ENCODE data around the gene IGF1R. TPM values are rescaled to one million over a fixed set of nuclear protein-coding genes. Genes with fewer than 3 reads are reported as not detected.

IGF1R gene
- total RNA-seq, 2 donors from 2014 or later, result 115 to 119 TPM

DNA sequence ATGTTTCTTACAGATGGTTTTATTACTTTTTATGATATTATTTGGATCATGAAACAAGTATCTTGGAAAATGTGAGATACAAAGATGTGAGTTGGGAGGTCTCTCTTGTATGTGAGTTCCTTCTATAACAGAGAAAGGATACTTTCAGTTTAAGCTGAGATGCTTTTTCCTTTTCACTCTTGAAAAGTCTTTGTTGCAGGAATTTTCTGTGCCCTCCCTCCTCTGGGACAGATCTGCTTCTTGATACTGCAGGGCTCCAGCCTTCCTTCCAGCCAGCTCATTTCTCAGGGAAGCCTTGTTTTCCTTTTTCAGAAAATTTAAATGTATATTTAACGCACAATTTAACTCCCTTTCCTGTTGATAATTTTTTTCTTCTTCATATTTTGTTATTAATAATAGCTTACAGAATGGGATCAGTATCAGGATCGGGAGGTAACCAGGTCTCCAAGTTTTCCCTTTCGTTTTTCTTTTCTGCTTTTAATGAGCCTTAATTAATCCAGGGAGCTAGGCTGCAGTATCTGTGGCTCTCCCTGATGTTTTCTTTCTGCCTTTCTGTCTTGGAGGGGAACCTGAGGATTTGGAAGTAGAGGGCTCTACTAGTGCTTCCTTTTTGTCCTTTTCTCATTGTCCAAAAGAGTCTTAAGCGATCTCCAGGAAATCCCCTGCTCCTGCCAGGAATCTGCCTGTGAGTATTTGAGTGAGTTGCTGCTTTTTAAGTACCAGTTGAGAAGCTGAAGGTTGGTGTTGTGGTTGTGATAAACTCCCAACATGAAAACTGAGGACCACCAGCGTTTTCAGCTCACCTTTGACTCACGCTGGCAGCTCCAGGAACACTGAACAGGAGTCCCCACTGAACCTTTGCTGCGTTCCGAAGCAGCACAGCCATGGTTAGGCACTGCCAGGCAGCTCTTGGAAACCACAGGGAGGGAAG, 105.7 kb downstream of the IGF1R start:
- no peak overlapping the region for H3K4me3 Mint-ChIP-seq
- Histone ChIP-seq H3K4me1 (ENCODE audit: control insufficient read depth, insufficient read depth, low read length) (no peaks in the 10 kb centered on the region), H3K27me3 (ENCODE audit: control insufficient read depth, insufficient read depth, low read length, poor library complexity, severe bottlenecking) (no peaks in the 10 kb centered on the region), H3K27ac (ENCODE audit: low read depth, low read length) (no peak overlapping the region), H3K9me3 (ENCODE audit: control insufficient read depth, low read length) (no peaks in the 10 kb centered on the region), H3K36me3 (ENCODE audit: control insufficient read depth, insufficient read depth, low read length) (no peaks in the 10 kb centered on the region), H3K9ac (ENCODE audit: extremely low read depth, low read length, poor library complexity, severe bottlenecking) (no peak overlapping the region), H3K4me3 (ENCODE audit: low read length) (no peak overlapping the region)
- H3K36me3 Mint-ChIP-seq (ENCODE audit: low read depth), result no peaks in the 10 kb centered on the region
- H3K27ac Mint-ChIP-seq, result peak overlapping the region; percentile 62
- H3K9me3 Mint-ChIP-seq, result no peaks in the 10 kb centered on the region
- H3K27me3 Mint-ChIP-seq (ENCODE audit: insufficient read depth), result no peaks in the 10 kb centered on the region
- 64 to 71% methylated on average over 6 to 8 of the region's 8 CpGs for WGBS, 2 experiments (ENCODE audit: insufficient coverage in 1 of 2, insufficient read length in 1 of 2)
- TF ChIP-seq, protein P1, sequence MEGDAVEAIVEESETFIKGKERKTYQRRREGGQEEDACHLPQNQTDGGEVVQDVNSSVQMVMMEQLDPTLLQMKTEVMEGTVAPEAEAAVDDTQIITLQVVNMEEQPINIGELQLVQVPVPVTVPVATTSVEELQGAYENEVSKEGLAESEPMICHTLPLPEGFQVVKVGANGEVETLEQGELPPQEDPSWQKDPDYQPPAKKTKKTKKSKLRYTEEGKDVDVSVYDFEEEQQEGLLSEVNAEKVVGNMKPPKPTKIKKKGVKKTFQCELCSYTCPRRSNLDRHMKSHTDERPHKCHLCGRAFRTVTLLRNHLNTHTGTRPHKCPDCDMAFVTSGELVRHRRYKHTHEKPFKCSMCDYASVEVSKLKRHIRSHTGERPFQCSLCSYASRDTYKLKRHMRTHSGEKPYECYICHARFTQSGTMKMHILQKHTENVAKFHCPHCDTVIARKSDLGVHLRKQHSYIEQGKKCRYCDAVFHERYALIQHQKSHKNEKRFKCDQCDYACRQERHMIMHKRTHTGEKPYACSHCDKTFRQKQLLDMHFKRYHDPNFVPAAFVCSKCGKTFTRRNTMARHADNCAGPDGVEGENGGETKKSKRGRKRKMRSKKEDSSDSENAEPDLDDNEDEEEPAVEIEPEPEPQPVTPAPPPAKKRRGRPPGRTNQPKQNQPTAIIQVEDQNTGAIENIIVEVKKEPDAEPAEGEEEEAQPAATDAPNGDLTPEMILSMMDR (conservative IDR thresholded peaks at IDR 0.05), result no peak
- H3K4me1 Mint-ChIP-seq, result peaks cover 34% of the 10 kb centered on the region
- peak; percentile 57 for DNase-seq

DNA sequence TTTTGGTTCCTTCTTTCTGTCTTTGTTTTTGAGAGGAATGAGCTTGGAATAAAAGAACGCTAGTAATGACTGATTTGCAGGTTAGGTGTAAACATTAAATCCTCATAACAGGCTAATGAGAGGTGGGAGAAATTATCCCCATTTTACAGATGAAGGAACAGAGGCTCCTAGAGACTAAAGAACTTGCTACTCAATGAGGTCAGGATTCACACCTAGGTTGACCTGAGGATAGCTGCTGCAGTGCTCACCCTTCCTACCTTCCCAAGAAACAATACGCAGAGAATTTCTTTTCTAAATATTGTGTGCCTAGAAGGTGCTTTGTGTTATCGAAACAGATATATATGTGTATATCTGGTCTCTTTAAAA, 106.3 kb downstream of the IGF1R start:
- no peak for DNase-seq
- TF ChIP-seq, protein P1 (conservative IDR thresholded peaks at IDR 0.05), result no peak
- H3K4me3 Mint-ChIP-seq, result no peak overlapping the region
- H3K9me3 Mint-ChIP-seq, result no peaks in the 10 kb centered on the region
- no peaks in the 10 kb centered on the region for H3K27me3 Mint-ChIP-seq (ENCODE audit: insufficient read depth)
- no peaks in the 10 kb centered on the region for H3K27me3 ChIP-seq (ENCODE audit: control insufficient read depth, insufficient read depth, low read length, poor library complexity, severe bottlenecking)
- H3K9me3 ChIP-seq (ENCODE audit: control insufficient read depth, low read length), result no peaks in the 10 kb centered on the region
- H3K4me1 Mint-ChIP-seq, result peaks cover 34% of the 10 kb centered on the region
- peaks cover 2% of the 10 kb centered on the region for H3K36me3 Mint-ChIP-seq (ENCODE audit: low read depth)
- no peak overlapping the region for H3K9ac ChIP-seq (ENCODE audit: extremely low read depth, low read length, poor library complexity, severe bottlenecking)
- peaks cover 4% of the 10 kb centered on the region for H3K36me3 ChIP-seq (ENCODE audit: control insufficient read depth, insufficient read depth, low read length)
- no peak overlapping the region for H3K27ac ChIP-seq (ENCODE audit: low read depth, low read length)
- H3K27ac Mint-ChIP-seq, result peak overlapping the region; percentile 42
- 88% methylated on average over 2 of the region's 3 CpGs; no CpG with 5 or more reads in 1 of the 2 experiments for WGBS, 2 experiments (ENCODE audit: insufficient coverage in 1 of 2, insufficient read length in 1 of 2)
- H3K4me1 ChIP-seq (ENCODE audit: control insufficient read depth, insufficient read depth, low read length), result no peaks in the 10 kb centered on the region
- no peak overlapping the region for H3K4me3 ChIP-seq (ENCODE audit: low read length)

- Histone ChIP-seq H3K9ac (ENCODE audit: extremely low read depth, low read length, poor library complexity, severe bottlenecking) (no peak overlapping the region), H3K9me3 (ENCODE audit: control insufficient read depth, low read length) (no peaks in the 10 kb centered on the region), H3K27ac (ENCODE audit: low read depth, low read length) (no peak overlapping the region), H3K4me3 (ENCODE audit: low read length) (no peak overlapping the region), H3K4me1 (ENCODE audit: control insufficient read depth, insufficient read depth, low read length) (no peaks in the 10 kb centered on the region), H3K27me3 (ENCODE audit: control insufficient read depth, insufficient read depth, low read length, poor library complexity, severe bottlenecking) (no peaks in the 10 kb centered on the region), H3K36me3 (ENCODE audit: control insufficient read depth, insufficient read depth, low read length) (peaks cover 4% of the 10 kb centered on the region)
- TF ChIP-seq, protein P1 (conservative IDR thresholded peaks at IDR 0.05), result no peak
- Mint-ChIP-seq H3K27me3 (ENCODE audit: insufficient read depth) (no peaks in the 10 kb centered on the region), H3K4me1 (peaks cover 32% of the 10 kb centered on the region), H3K9me3 (no peaks in the 10 kb centered on the region), H3K36me3 (ENCODE audit: low read depth) (peaks cover 2% of the 10 kb centered on the region), H3K27ac (no peak overlapping the region), H3K4me3 (no peak overlapping the region)
- WGBS, 2 experiments (ENCODE audit: insufficient coverage in 1 of 2, insufficient read length in 1 of 2), result 94 to 99% methylated on average over 5 to 7 of the region's 7 CpGs
- peak; percentile 23 for DNase-seq
These were observed 106.8 kb downstream of the IGF1R start for GRCh38 chr15:98755138-98755537.
